GM23338 (cell line): ENCODE results near the gene FREY1. TPM values are rescaled to one million over a fixed set of nuclear protein-coding genes. Genes with fewer than 3 reads are reported as not detected.

Source experiments
- ATAC-seq: fragments of 200-7000 bp; cut with Tn5 transposase; 3 replicates; pipeline ENCODE4 v1.9.1; 2020
- DNase-seq: peaks from one replicate; pipeline ENCODE4 v3.0.0-alpha.2; 2015; ENCODE audit warnings: low spot score
- H2AFZ ChIP-seq: fragments of 200-600 bp; sonication (generic); 2 replicates; pipeline ENCODE4 v1.8.0; 2016; ENCODE audit warnings: antibody characterized with exemption, mild to moderate bottlenecking, moderate library complexity
- H3F3A ChIP-seq: fragments of 200-600 bp; sonication (generic); replicated peaks from 2 replicates; pipeline ENCODE4 v1.8.0; 2017; ENCODE audit warnings: antibody characterized with exemption, mixed run types, low read depth
- H3K27ac ChIP-seq: fragments of 200-600 bp; sonication (generic); 2 replicates; pipeline ENCODE4 v1.6.1; 2016; ENCODE audit warnings: low read depth
- H3K27me3 ChIP-seq: fragments of 200-600 bp; sonication (generic); 2 replicates; pipeline ENCODE4 v1.8.0; 2016; ENCODE audit warnings: mild to moderate bottlenecking, mixed run types, moderate library complexity; ENCODE audit not compliant: insufficient read depth
- H3K36me3 ChIP-seq: fragments of 200-600 bp; sonication (generic); 2 replicates; pipeline ENCODE4 v1.8.0; 2016; ENCODE audit warnings: mild to moderate bottlenecking; ENCODE audit not compliant: insufficient read depth
- H3K4me1 ChIP-seq: fragments of 200-600 bp; sonication (generic); 2 replicates; pipeline ENCODE4 v1.8.0; 2016; ENCODE audit warnings: mild to moderate bottlenecking, moderate library complexity; ENCODE audit not compliant: insufficient read depth
- H3K4me2 ChIP-seq: fragments of 200-600 bp; sonication (generic); 2 replicates; pipeline ENCODE4 v1.7.1; 2017; ENCODE audit warnings: mixed run types
- H3K4me3 ChIP-seq: fragments of 200-600 bp; sonication (generic); 2 replicates; pipeline ENCODE4 v1.6.1; 2016; ENCODE audit warnings: mixed run types
- H3K79me2 ChIP-seq: fragments of 200-600 bp; sonication (generic); replicated peaks from 2 replicates; pipeline ENCODE4 v1.8.0; 2017; ENCODE audit warnings: mild to moderate bottlenecking; ENCODE audit not compliant: insufficient read depth
- H3K9me2 ChIP-seq: fragments of 200-600 bp; sonication (generic); 2 replicates; pipeline ENCODE4 v1.8.0; 2017; ENCODE audit not compliant: insufficient read depth
- H4K20me1 ChIP-seq: fragments of 200-600 bp; sonication (generic); replicated peaks from 2 replicates; pipeline ENCODE4 v1.8.0; 2017; ENCODE audit warnings: mild to moderate bottlenecking; ENCODE audit not compliant: insufficient read depth
- H3K27ac Mint-ChIP-seq: 2 replicates; pipeline ENCODE4 v1.8.0; 2020; ENCODE audit warnings: inconsistent platforms, mild to moderate bottlenecking, moderate library complexity, mixed read lengths
- H3K27me3 Mint-ChIP-seq: 3 replicates; pipeline ENCODE4 v1.8.0; 2022; ENCODE audit warnings: low read depth, mild to moderate bottlenecking, moderate library complexity, mixed read lengths, inconsistent platforms; ENCODE audit not compliant: insufficient read depth, poor library complexity
- H3K36me3 Mint-ChIP-seq: 3 replicates; pipeline ENCODE4 v1.8.0; 2021; ENCODE audit warnings: low read depth, mild to moderate bottlenecking, inconsistent platforms, moderate library complexity, mixed read lengths
- H3K4me1 Mint-ChIP-seq: 3 replicates; pipeline ENCODE4 v1.8.0; 2020; ENCODE audit warnings: mild to moderate bottlenecking, inconsistent platforms, mixed read lengths
- H3K4me3 Mint-ChIP-seq: 3 replicates; pipeline ENCODE4 v1.8.0; 2021; ENCODE audit warnings: moderate library complexity, mild to moderate bottlenecking, inconsistent platforms, mixed read lengths
- H3K9me3 Mint-ChIP-seq: 3 replicates; pipeline ENCODE4 v1.8.0; 2020; ENCODE audit warnings: moderate library complexity, mild to moderate bottlenecking, inconsistent platforms, mixed read lengths
- EZH2 ChIP-seq: fragments of 200-600 bp; sonication (generic); IDR thresholded peaks from one replicate; pipeline ENCODE4 v1.8.0; 2017; ENCODE audit warnings: antibody characterized with exemption, mild to moderate bottlenecking, low read depth; ENCODE audit not compliant: unreplicated experiment
- JUNB ChIP-seq: IDR thresholded peaks from one replicate; pipeline ENCODE4 v1.6.1; 2016; ENCODE audit warnings: antibody characterized with exemption; ENCODE audit not compliant: unreplicated experiment
- NANOG ChIP-seq: IDR thresholded peaks from 2 replicates; pipeline ENCODE4 v1.6.1; 2016; ENCODE audit warnings: antibody characterized with exemption, borderline replicate concordance
- POLR2AphosphoS5 ChIP-seq: IDR thresholded peaks from 2 replicates; pipeline ENCODE4 v1.6.1; 2016; ENCODE audit warnings: antibody characterized with exemption, low read depth
- STAT1 ChIP-seq: IDR thresholded peaks from one replicate; pipeline ENCODE4 v1.6.1; 2016; ENCODE audit warnings: antibody characterized with exemption; ENCODE audit not compliant: unreplicated experiment
- ZNF114 ChIP-seq: fragments of 250-450 bp; sonication (Bioruptor Pico); IDR thresholded peaks from 2 replicates; pipeline ENCODE4 v1.5.0; 2020; ENCODE audit warnings: mild to moderate bottlenecking, moderate library complexity
- ZNF331 ChIP-seq: fragments of 250-450 bp; sonication (Bioruptor Pico); IDR thresholded peaks from 2 replicates; pipeline ENCODE4 v1.5.0; 2020; ENCODE audit warnings: low read depth, mild to moderate bottlenecking, moderate library complexity
- polyA plus RNA-seq: library from polyadenylated mRNA; unstranded; fragments of >200 nt; fragmentation: Nextera tagmentation; extraction: Ambion mirVana; gene quantifications from 2 replicates; pipeline ENCODE4 v1.2.1, GENCODE V29; 2016
- total RNA-seq: library from RNA; depleted of rRNA; stranded (reverse); fragments of >200 nt; shearing (Covaris generic); gene quantifications from 2 replicates; pipeline ENCODE4 v1.2.3, GENCODE V29; 2014
- TF ChIP-seq, protein P1 (sequence below): IDR thresholded peaks from 2 replicates; pipeline ENCODE4 v1.6.1; 2016; ENCODE audit warnings: antibody characterized with exemption
- TF ChIP-seq, protein P2 (sequence below): fragments of 250-450 bp; sonication (Bioruptor Pico); IDR thresholded peaks from 2 replicates; pipeline ENCODE4 v1.5.0; 2020; ENCODE audit warnings: mild to moderate bottlenecking, moderate library complexity

Gene FREY1
- total and polyA plus RNA-seq, 2 experiments from 2014 or later: 1.1 TPM; not detected in 1

DNA sequence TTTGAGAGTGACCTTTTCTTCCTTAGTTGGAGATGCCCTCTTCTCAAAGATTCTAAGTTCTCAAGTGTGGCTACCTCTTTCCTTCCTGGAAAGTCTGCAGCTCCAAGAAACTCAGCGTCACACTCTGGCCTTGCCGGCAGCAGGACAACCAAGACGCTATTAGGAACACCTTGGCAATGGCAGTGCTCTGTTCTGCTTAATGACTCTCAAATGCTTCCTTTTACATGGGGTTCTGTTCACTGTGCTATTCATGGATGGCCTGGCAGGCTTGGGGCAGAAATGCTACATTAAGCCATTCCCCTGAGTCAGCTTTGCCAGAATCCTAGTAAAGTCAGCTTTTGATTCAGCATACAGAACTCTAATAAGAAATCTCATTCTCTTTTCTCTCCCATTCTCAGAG lies 41.3 kb upstream of the FREY1 start:
- H3K4me2 ChIP-seq: no peak overlapping the region
- no peak for TF ChIP-seq ZNF114 (CRISPR knock-in tag)
- TF ChIP-seq, protein P1, sequence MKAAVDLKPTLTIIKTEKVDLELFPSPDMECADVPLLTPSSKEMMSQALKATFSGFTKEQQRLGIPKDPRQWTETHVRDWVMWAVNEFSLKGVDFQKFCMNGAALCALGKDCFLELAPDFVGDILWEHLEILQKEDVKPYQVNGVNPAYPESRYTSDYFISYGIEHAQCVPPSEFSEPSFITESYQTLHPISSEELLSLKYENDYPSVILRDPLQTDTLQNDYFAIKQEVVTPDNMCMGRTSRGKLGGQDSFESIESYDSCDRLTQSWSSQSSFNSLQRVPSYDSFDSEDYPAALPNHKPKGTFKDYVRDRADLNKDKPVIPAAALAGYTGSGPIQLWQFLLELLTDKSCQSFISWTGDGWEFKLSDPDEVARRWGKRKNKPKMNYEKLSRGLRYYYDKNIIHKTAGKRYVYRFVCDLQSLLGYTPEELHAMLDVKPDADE: no peak
- TF ChIP-seq ZNF331 (CRISPR knock-in tag): no peak
- TF ChIP-seq, protein P2, sequence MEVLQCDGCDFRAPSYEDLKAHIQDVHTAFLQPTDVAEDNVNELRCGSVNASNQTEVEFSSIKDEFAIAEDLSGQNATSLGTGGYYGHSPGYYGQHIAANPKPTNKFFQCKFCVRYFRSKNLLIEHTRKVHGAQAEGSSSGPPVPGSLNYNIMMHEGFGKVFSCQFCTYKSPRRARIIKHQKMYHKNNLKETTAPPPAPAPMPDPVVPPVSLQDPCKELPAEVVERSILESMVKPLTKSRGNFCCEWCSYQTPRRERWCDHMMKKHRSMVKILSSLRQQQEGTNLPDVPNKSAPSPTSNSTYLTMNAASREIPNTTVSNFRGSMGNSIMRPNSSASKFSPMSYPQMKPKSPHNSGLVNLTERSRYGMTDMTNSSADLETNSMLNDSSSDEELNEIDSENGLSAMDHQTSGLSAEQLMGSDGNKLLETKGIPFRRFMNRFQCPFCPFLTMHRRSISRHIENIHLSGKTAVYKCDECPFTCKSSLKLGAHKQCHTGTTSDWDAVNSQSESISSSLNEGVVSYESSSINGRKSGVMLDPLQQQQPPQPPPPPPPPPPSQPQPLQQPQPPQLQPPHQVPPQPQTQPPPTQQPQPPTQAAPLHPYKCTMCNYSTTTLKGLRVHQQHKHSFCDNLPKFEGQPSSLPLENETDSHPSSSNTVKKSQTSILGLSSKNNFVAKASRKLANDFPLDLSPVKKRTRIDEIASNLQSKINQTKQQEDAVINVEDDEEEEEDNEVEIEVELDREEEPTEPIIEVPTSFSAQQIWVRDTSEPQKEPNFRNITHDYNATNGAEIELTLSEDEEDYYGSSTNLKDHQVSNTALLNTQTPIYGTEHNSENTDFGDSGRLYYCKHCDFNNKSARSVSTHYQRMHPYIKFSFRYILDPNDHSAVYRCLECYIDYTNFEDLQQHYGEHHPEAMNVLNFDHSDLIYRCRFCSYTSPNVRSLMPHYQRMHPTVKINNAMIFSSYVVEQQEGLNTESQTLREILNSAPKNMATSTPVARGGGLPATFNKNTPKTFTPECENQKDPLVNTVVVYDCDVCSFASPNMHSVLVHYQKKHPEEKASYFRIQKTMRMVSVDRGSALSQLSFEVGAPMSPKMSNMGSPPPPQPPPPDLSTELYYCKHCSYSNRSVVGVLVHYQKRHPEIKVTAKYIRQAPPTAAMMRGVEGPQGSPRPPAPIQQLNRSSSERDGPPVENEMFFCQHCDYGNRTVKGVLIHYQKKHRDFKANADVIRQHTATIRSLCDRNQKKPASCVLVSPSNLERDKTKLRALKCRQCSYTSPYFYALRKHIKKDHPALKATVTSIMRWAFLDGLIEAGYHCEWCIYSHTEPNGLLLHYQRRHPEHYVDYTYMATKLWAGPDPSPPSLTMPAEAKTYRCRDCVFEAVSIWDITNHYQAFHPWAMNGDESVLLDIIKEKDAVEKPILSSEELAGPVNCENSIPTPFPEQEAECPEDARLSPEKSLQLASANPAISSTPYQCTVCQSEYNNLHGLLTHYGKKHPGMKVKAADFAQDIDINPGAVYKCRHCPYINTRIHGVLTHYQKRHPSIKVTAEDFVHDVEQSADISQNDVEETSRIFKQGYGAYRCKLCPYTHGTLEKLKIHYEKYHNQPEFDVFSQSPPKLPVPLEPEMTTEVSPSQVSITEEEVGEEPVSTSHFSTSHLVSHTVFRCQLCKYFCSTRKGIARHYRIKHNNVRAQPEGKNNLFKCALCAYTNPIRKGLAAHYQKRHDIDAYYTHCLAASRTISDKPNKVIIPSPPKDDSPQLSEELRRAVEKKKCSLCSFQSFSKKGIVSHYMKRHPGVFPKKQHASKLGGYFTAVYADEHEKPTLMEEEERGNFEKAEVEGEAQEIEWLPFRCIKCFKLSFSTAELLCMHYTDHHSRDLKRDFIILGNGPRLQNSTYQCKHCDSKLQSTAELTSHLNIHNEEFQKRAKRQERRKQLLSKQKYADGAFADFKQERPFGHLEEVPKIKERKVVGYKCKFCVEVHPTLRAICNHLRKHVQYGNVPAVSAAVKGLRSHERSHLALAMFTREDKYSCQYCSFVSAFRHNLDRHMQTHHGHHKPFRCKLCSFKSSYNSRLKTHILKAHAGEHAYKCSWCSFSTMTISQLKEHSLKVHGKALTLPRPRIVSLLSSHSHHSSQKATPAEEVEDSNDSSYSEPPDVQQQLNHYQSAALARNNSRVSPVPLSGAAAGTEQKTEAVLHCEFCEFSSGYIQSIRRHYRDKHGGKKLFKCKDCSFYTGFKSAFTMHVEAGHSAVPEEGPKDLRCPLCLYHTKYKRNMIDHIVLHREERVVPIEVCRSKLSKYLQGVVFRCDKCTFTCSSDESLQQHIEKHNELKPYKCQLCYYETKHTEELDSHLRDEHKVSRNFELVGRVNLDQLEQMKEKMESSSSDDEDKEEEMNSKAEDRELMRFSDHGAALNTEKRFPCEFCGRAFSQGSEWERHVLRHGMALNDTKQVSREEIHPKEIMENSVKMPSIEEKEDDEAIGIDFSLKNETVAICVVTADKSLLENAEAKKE (CRISPR knock-in tag): no peak
- TF ChIP-seq NANOG: no peak
- TF ChIP-seq EZH2: no peak
- TF ChIP-seq JUNB: no peak
- no peak for TF ChIP-seq POLR2AphosphoS5
- no peak for TF ChIP-seq STAT1
- no peaks in the 10 kb centered on the region for H3K9me2 ChIP-seq
- 0 out of 2 replicates have a peak overlapping the region, but pooled peaks have one; percentile 26 for H3K27ac ChIP-seq
- no peak for DNase-seq
- H3K27ac Mint-ChIP-seq: no peak overlapping the region
- peaks cover 14% of the 10 kb centered on the region; the same call in 2 of the 3 replicates for H3K36me3 Mint-ChIP-seq
- H3K27me3 ChIP-seq: no peaks in the 10 kb centered on the region
- no peaks in the 10 kb centered on the region for H3K79me2 ChIP-seq
- 0 out of 2 replicates have a peak, but pooled peaks cover 3% of the 10 kb centered on the region for H3F3A ChIP-seq
- no peaks in the 10 kb centered on the region for H3K4me1 Mint-ChIP-seq
- no peaks in the 10 kb centered on the region for H3K27me3 Mint-ChIP-seq
- ATAC-seq: no peak
- no peaks in the 10 kb centered on the region for H4K20me1 ChIP-seq
- H3K9me3 Mint-ChIP-seq: no peaks in the 10 kb centered on the region
- H3K4me3 ChIP-seq: no peak overlapping the region
- H3K36me3 ChIP-seq: peaks cover 13% of the 10 kb centered on the region
- no peaks in the 10 kb centered on the region for H3K4me1 ChIP-seq
- H3K4me3 Mint-ChIP-seq: no peak overlapping the region
- no peak overlapping the region for H2AFZ ChIP-seq
